Endothelial cell of umbilical vein (primary cell): Measurements from ENCODE around the gene SPATS2L. TPM values are rescaled to one million over a fixed set of nuclear protein-coding genes. Genes with fewer than 3 reads are reported as not detected.

Experiments used
- BruUV-seq: library from RNA; stranded (reverse); fragments of 400-500 nt; replicated peaks from 2 replicates; lab custom pipeline; 2021; lab: Mats Ljungman, UMichigan
- CTCF ChIA-PET: fragments of 300-600, 350-600 bp; sonication (Branson Sonifier 250); formaldehyde crosslinking; loops from one replicate; lab custom pipeline; 2021; ENCODE audit warnings: antibody characterized with exemption, inconsistent platforms; lab: Charles Lee
- POLR2A ChIA-PET: fragments of 300-600, 350-600 bp; sonication (Branson Sonifier 250); formaldehyde crosslinking; loops from one replicate; lab custom pipeline; 2021; ENCODE audit warnings: antibody characterized with exemption, inconsistent platforms; lab: Charles Lee
- DNase-seq: peaks from one replicate; pipeline ENCODE4 v3.0.0-alpha.2; 2011; ENCODE audit warnings: low read depth, low spot score
- FAIRE-seq: peaks from 2 replicates; lab custom pipeline; 2011; peaks lifted over from hg19 to GRCh38; lab: Jason Lieb, UNC
- H2AFZ ChIP-seq: 2 replicates; pipeline ENCODE4 v1.6.0; 2012; ENCODE audit warnings: low read depth, low read length, control low read depth, inconsistent platforms
- H3K27ac ChIP-seq: 2 replicates; pipeline ENCODE4 v1.5.1; 2011; ENCODE audit warnings: low read depth, mild to moderate bottlenecking, control low read depth, low read length, moderate library complexity; ENCODE audit not compliant: insufficient read depth
- H3K27me3 ChIP-seq, 2 experiments: 2 replicates each; pipeline versions ENCODE4 v1.6.0 to v1.6.1; 2011; ENCODE audit warnings: low read length in 2 of 2, mixed read lengths in 1 of 2; ENCODE audit not compliant: control insufficient read depth in 2 of 2, insufficient read depth in 2 of 2
- H3K36me3 ChIP-seq, 2 experiments: 2 replicates in 1 of 2; 3 replicates in 1 of 2; pipeline ENCODE4 v1.5.1; 2011; ENCODE audit warnings: low read length in 2 of 2, mild to moderate bottlenecking in 1 of 2, moderate library complexity in 1 of 2; ENCODE audit not compliant: control insufficient read depth in 2 of 2, insufficient read depth in 2 of 2; ENCODE audit errors: extremely low read depth in 1 of 2
- H3K4me1 ChIP-seq: 3 replicates; pipeline ENCODE4 v1.5.1; 2011; ENCODE audit warnings: mild to moderate bottlenecking, low read length; ENCODE audit not compliant: control insufficient read depth, insufficient read depth; ENCODE audit errors: extremely low read depth
- H3K4me2 ChIP-seq: 2 replicates; pipeline ENCODE4 v1.6.1; 2011; ENCODE audit warnings: low read length, control low read depth, mixed read lengths; ENCODE audit not compliant: insufficient read depth
- H3K4me3 ChIP-seq, 3 experiments: fragments of 200-600 bp in 1 of 3; sonication (generic), shearing (Covaris generic) in 1 of 3; replicated peaks in 1 of 3; 2 replicates each; pipeline ENCODE4 v1.5.1; 2011 to 2016; ENCODE audit warnings: control low read depth in 3 of 3, low read length in 3 of 3, mild to moderate bottlenecking in 2 of 3, inconsistent platforms in 1 of 3, low read depth in 1 of 3, moderate library complexity in 1 of 3; ENCODE audit not compliant: insufficient read depth in 1 of 3
- H3K79me2 ChIP-seq: 2 replicates; pipeline ENCODE4 v1.6.0; 2012; ENCODE audit warnings: low read length, inconsistent platforms; ENCODE audit not compliant: control insufficient read depth, insufficient read depth
- H3K9ac ChIP-seq: replicated peaks from 2 replicates; pipeline ENCODE3; 2011; ENCODE audit warnings: low read length, control low read depth; ENCODE audit not compliant: insufficient read depth; ENCODE audit errors: extremely low read depth
- H3K9me1 ChIP-seq: replicated peaks from 3 replicates; pipeline ENCODE4 v1.6.0; 2011; ENCODE audit warnings: mild to moderate bottlenecking, low read length; ENCODE audit not compliant: control insufficient read depth, insufficient read depth; ENCODE audit errors: extremely low read depth
- H3K9me3 ChIP-seq: replicated peaks from 2 replicates; pipeline ENCODE4 v1.5.1; 2012; ENCODE audit warnings: low read length, inconsistent platforms; ENCODE audit not compliant: control insufficient read depth, insufficient read depth
- H4K20me1 ChIP-seq: replicated peaks from 2 replicates; pipeline ENCODE3; 2011; ENCODE audit warnings: mild to moderate bottlenecking, low read length; ENCODE audit not compliant: control insufficient read depth, insufficient read depth; ENCODE audit errors: extremely low read depth
- CTCF ChIP-seq, 2 donors: IDR thresholded peaks; 1 replicate in 1 of 2; 2 replicates in 1 of 2; pipeline ENCODE4 v1.5.1; 2011; ENCODE audit warnings: low read length in 2 of 2, mild to moderate bottlenecking in 2 of 2, moderate library complexity in 2 of 2, control low read depth in 1 of 2, inconsistent platforms in 1 of 2, low read depth in 1 of 2; ENCODE audit not compliant: insufficient read depth in 1 of 2; ENCODE audit errors: extremely low read depth in 1 of 2
- EZH2 ChIP-seq: IDR thresholded peaks from 2 replicates; pipeline ENCODE4 v1.6.1; 2012; ENCODE audit warnings: borderline replicate concordance, low read depth, mild to moderate bottlenecking, moderate library complexity, low read length, inconsistent platforms; ENCODE audit not compliant: severe bottlenecking
- FOS ChIP-seq: IDR thresholded peaks from 2 replicates; pipeline ENCODE4 v1.6.1; 2011; ENCODE audit warnings: mild to moderate bottlenecking, low read length, moderate library complexity, borderline replicate concordance; ENCODE audit not compliant: insufficient read depth
- GATA2 ChIP-seq: IDR thresholded peaks from 2 replicates; pipeline ENCODE4 v1.7.0; 2011; ENCODE audit warnings: low read depth, mild to moderate bottlenecking, moderate library complexity, mixed read lengths, low read length; ENCODE audit not compliant: insufficient read length, insufficient read depth
- JUN ChIP-seq: IDR thresholded peaks from 2 replicates; pipeline ENCODE4 v1.6.1; 2011; ENCODE audit warnings: borderline replicate concordance, low read depth; ENCODE audit not compliant: insufficient read length, insufficient read depth
- MAX ChIP-seq: IDR thresholded peaks from 2 replicates; pipeline ENCODE4 v1.6.1; 2011; ENCODE audit not compliant: insufficient read depth, insufficient read length
- MYC ChIP-seq: IDR thresholded peaks from one replicate; pipeline ENCODE4 v1.6.1; 2011; ENCODE audit warnings: mild to moderate bottlenecking, low read depth, low read length
- POLR2A ChIP-seq: IDR thresholded peaks from 2 replicates; pipeline ENCODE4 v1.6.1; 2012; ENCODE audit warnings: low read depth, mild to moderate bottlenecking, control low read depth, low read length
- POLR2AphosphoS5 ChIP-seq: IDR thresholded peaks from 2 replicates; pipeline ENCODE4 v1.6.1; 2012; ENCODE audit warnings: low read depth, mild to moderate bottlenecking, control low read depth, low read length, moderate library complexity; ENCODE audit not compliant: insufficient read depth
- dilution Hi-C: fragments of 300-500 bp; cut with MboI; formaldehyde crosslinking; loops from one replicate; pipeline ENCODE4 v1.15.0; 2019; ENCODE audit warnings: low sequenced_read_pairs; ENCODE audit not compliant: extremely low pct_ligation_motif_present
- intact Hi-C: fragments of 100-400 bp; cut with micrococcal nuclease; formaldehyde crosslinking; loops from one replicate; pipeline ENCODE4 v1.10.0; 2022
- polyA plus RNA-seq, 4 experiments: library from polyadenylated mRNA; depleted of rRNA in 3 of 4; stranded (reverse) in 3 of 4; unstranded in 1 of 4; fragments of >200 nt; gene quantifications; 2 replicates each; pipeline versions ENCODE4 v1.2.1 to v1.2.3, GENCODE V29; 2011 to 2012; ENCODE audit warnings: missing spikeins in 1 of 4
- total RNA-seq: library from RNA; stranded (reverse); gene quantifications from 2 replicates; pipeline ENCODE4 v1.2.3, GENCODE V29; 2021

Gene SPATS2L
- total and polyA plus RNA-seq, 2 donors (not counting 3 experiments of a cell fraction or from before 2014, with no cell fraction given), result 29.1 to 72.9 TPM

- Histone ChIP-seq H3K36me3 (no peaks in the 10 kb centered on the region), H3K4me1 (peaks cover 8% of the 10 kb centered on the region), H3K79me2 (peaks cover 42% of the 10 kb centered on the region), H3K9ac (no peak overlapping the region), H3K27me3 (peaks cover 21 to 22% of the 10 kb centered on the region in 2 experiments), H2AFZ (peak overlapping the region; percentile 87), H3K4me2 (peak overlapping the region; percentile 91), H3K9me1 (no peaks in the 10 kb centered on the region), H3K9me3 (no peaks in the 10 kb centered on the region), H3K4me3 (peak overlapping the region; percentile 66 to 83 (median 67)), H4K20me1 (no peaks in the 10 kb centered on the region), H3K27ac (no peak overlapping the region)
- DNase-seq (no peak), FAIRE-seq (no peak)
- no TSS peak for BruUV-seq
- TF ChIP-seq MYC (no peak), CTCF (IDR thresholded peaks at IDR 0.05; ENCODE audit: extremely low read depth in 1 of 2, insufficient read depth in 1 of 2, low read depth in 1 of 2, low read length in 2 of 2) (no peak), MAX (no peak), POLR2AphosphoS5 (no peak), GATA2 (no peak), POLR2A (no peak), JUN (no peak), FOS (no peak), EZH2 (no peak)
- CTCF ChIA-PET, result interaction anchor here (0.8 to 1.5 kb wide), 6 partner anchors 12 to 552 kb away, joined by 3 to 5 read pairs (median 3); partner anchors contain the start of genes AOX1 and KCTD18
- intact Hi-C loops (loop anchor here (5.0 kb wide), 1 partner anchor 912 kb away; no protein-coding TSS in a partner anchor), dilution Hi-C loops (no loop called here)
- POLR2A ChIA-PET, result interaction anchor here (1.1 kb wide), 1 partner anchor 16 kb away, joined by 3 read pairs; the partner anchor contains the start of gene KCTD18
Observed at GRCh38 chr2:200525551-200525881, 219.0 kb downstream of the SPATS2L start.
